ENCODE data around the gene PRRC1. TPM values are rescaled to one million over a fixed set of nuclear protein-coding genes. Genes with fewer than 3 reads are reported as not detected.

The PRRC1 gene
- total RNA-seq, 6 experiments from 2014 or later, result 96.1 to 116 (median 106) TPM

DNA sequence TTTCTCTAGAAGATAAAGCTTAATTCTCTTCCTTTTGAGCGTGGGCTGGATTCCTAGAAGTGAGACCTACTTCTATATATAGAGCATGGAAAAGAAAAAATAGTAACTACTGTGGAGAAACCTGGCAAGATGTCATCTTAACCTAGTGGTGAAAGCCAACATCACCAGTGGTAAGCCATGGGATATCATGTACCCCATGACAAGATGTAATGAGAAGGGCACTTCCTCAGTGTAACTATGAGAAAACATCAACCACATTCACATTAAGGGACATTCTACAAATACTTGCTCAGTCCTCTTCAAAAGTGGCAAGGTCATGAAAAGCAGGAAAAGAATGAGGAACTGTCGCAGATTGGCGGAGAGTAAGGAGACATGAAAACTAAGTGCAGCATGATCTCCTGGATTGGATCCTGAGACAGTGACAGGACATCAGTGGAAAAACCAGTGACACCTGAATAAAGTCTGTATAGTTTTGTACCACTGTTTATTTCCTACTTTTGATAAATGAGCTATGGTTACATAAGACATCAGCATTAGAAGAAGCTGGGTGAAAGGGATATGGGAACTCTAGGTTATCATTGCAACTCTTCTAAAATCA, 65.4 kb downstream of the PRRC1 start:
- H3K4me1 Mint-ChIP-seq (ENCODE audit: low read depth), result no peaks in the 10 kb centered on the region

DNA sequence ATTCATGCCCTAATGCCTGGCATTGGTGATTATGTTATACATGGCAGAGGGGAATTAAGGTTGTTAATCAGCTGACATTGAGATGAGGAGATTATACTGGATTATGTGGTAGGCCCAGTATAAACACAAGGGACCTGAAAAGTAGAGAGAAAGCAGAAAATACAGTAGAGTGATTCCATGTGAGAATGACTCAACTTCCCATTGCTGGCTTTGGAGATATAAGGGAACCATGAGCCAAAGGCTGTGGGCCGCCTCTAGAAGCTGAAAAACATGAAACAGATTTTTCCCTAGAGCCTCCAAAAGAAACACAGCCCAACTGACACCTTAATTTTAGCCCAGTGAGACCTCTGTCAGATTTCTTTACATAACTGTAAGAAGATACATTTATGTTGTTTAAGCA, 66.4 kb downstream of the PRRC1 start:
- H3K4me1 Mint-ChIP-seq (ENCODE audit: low read depth), result no peaks in the 10 kb centered on the region
- DNase-seq, result no peak
- H3K27ac Mint-ChIP-seq, result no peak overlapping the region
- no peaks in the 10 kb centered on the region for H3K36me3 Mint-ChIP-seq (ENCODE audit: low read depth)
- peaks cover 7% of the 10 kb centered on the region for H3K27me3 Mint-ChIP-seq (ENCODE audit: insufficient read depth)
- TF ChIP-seq, protein P1, sequence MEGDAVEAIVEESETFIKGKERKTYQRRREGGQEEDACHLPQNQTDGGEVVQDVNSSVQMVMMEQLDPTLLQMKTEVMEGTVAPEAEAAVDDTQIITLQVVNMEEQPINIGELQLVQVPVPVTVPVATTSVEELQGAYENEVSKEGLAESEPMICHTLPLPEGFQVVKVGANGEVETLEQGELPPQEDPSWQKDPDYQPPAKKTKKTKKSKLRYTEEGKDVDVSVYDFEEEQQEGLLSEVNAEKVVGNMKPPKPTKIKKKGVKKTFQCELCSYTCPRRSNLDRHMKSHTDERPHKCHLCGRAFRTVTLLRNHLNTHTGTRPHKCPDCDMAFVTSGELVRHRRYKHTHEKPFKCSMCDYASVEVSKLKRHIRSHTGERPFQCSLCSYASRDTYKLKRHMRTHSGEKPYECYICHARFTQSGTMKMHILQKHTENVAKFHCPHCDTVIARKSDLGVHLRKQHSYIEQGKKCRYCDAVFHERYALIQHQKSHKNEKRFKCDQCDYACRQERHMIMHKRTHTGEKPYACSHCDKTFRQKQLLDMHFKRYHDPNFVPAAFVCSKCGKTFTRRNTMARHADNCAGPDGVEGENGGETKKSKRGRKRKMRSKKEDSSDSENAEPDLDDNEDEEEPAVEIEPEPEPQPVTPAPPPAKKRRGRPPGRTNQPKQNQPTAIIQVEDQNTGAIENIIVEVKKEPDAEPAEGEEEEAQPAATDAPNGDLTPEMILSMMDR (IDR thresholded peaks at IDR 0.05), result no peak
- no peaks in the 10 kb centered on the region for H3K9me3 Mint-ChIP-seq
- H3K4me3 Mint-ChIP-seq, result no peak overlapping the region

More for the DNA sequence above, 65.4 kb downstream of the PRRC1 start:
- Mint-ChIP-seq H3K36me3 (ENCODE audit: low read depth) (no peaks in the 10 kb centered on the region), H3K4me3 (no peak overlapping the region), H3K27me3 (ENCODE audit: insufficient read depth) (peaks cover 5% of the 10 kb centered on the region), H3K27ac (no peak overlapping the region), H3K9me3 (no peaks in the 10 kb centered on the region)
- DNase-seq, result no peak
- TF ChIP-seq, protein P1 (IDR thresholded peaks at IDR 0.05), result no peak

DNA sequence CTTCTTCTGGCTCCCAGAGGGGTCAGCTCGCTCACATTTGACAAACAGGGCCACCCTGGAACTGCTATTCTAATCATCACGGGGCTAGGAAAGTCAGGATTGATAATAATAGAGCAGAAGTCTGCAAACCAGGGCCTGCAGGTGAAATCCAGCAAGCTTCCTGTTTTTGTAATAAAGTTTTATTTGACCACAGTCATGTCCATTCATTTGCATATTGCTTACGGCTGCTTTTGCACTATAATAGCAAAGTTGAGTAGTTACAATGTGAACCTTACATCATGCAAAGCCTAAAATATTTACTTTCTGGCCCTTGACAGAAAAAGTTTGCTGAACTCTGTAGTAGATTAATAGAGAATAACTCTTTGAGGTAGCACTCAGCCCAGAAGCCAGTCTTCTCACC, 68.2 kb downstream of the PRRC1 start:
- H3K4me1 Mint-ChIP-seq (ENCODE audit: low read depth), result no peaks in the 10 kb centered on the region
- no peak overlapping the region for H3K27ac Mint-ChIP-seq
- no peaks in the 10 kb centered on the region for H3K36me3 Mint-ChIP-seq (ENCODE audit: low read depth)
- no peak for DNase-seq
- peaks cover 5% of the 10 kb centered on the region for H3K27me3 Mint-ChIP-seq (ENCODE audit: insufficient read depth)
- H3K9me3 Mint-ChIP-seq, result no peaks in the 10 kb centered on the region
- TF ChIP-seq, protein P1 (IDR thresholded peaks at IDR 0.05), result no peak
- no peak overlapping the region for H3K4me3 Mint-ChIP-seq

DNA sequence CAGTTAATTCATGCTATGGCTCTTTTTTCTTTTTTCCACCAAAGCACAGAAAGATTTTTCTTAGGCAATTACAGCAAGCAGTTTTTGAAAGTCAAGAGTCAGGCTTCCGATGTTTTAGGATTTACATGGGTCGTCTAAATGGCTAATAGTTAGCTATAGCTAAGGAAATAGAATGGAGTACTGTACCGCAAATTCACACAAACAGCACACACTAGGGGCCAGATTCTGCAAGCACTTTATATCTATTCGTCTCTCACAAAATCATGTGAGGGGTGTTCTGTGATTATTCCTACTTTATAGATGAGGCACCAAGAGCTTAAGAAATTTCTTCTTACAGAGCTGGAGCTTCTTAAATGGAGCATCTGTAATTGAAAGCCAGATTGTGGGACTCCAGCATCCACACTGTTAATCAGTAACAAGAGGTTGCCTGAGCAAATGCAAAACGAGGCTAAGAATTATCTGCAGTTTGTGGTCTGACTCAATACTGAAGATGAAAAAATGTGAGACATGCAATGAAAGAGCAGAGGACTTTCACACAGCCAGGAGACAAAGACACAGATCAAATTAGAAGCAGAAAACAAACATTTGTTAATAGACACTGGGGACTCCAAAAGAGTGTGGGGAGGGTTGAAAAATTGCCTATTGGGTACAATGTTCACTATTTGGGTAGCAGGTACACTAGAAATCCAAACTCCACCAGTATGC, 68.8 kb downstream of the PRRC1 start:
- Mint-ChIP-seq H3K4me3 (no peak overlapping the region), H3K36me3 (ENCODE audit: low read depth) (no peaks in the 10 kb centered on the region), H3K4me1 (ENCODE audit: low read depth) (no peaks in the 10 kb centered on the region), H3K27me3 (ENCODE audit: insufficient read depth) (peaks cover 5% of the 10 kb centered on the region), H3K9me3 (no peaks in the 10 kb centered on the region), H3K27ac (no peak overlapping the region)
- TF ChIP-seq, protein P1 (IDR thresholded peaks at IDR 0.05), result no peak
- DNase-seq, result no peak

DNA sequence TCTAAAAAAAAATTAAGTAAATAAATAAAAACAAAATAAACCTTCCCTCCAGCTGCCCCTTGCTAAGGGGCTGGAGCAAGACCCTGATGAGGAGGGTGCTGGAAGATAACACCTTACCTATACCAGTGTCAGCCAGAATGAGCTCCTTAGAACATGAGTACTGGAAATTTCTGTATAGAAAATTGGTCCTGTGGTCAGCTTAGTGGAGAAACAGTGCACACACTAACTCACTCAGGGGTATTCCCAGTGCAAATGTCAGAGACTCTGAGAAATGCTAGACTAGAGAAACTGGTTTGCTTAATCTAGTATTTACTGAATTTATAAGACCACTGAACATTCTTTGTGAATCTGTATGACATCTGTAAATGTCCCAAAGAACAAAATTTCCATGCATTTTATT, 69.4 kb downstream of the PRRC1 start:
- Mint-ChIP-seq H3K4me3 (no peak overlapping the region), H3K36me3 (ENCODE audit: low read depth) (no peaks in the 10 kb centered on the region), H3K27me3 (ENCODE audit: insufficient read depth) (peaks cover 4% of the 10 kb centered on the region), H3K4me1 (ENCODE audit: low read depth) (no peaks in the 10 kb centered on the region), H3K27ac (no peak overlapping the region), H3K9me3 (no peaks in the 10 kb centered on the region)
- DNase-seq, result no peak
- TF ChIP-seq, protein P1 (IDR thresholded peaks at IDR 0.05), result no peak

Data from HFFc6 (cell line).